Activated T-helper 17 cell treated with anti-CD3 and anti-CD28 coated beads, Interleukin-2, amount 50 U/mL, for 72 hours (primary cell): Measurements from ENCODE around the gene AHRR. TPM values are rescaled to one million over a fixed set of nuclear protein-coding genes. Genes with fewer than 3 reads are reported as not detected.

Experiments used
- ATAC-seq: fragments of 150-1000 bp; cut with Tn5 transposase; replicated peaks from 2 replicates; pipeline ENCODE4 v1.10.0; 2021; ENCODE audit warnings: mild to moderate bottlenecking, moderate library complexity
- H3K27ac Mint-ChIP-seq: one replicate; pipeline ENCODE4 v1.8.0; 2022; ENCODE audit warnings: mixed read lengths
- H3K27me3 Mint-ChIP-seq: one replicate; pipeline ENCODE4 v1.8.0; 2022; ENCODE audit warnings: mixed read lengths
- H3K36me3 Mint-ChIP-seq: one replicate; pipeline ENCODE4 v1.8.0; 2022; ENCODE audit warnings: low read depth, mild to moderate bottlenecking, mixed read lengths
- H3K4me1 Mint-ChIP-seq: one replicate; pipeline ENCODE4 v1.8.0; 2022; ENCODE audit warnings: mixed read lengths
- H3K4me3 Mint-ChIP-seq: one replicate; pipeline ENCODE4 v1.8.0; 2022; ENCODE audit warnings: mild to moderate bottlenecking, mixed read lengths
- H3K9me3 Mint-ChIP-seq: one replicate; pipeline ENCODE4 v1.8.0; 2022; ENCODE audit warnings: mixed read lengths
- total RNA-seq, 2 donors: library from RNA; stranded (reverse); gene quantifications; one replicate each; pipeline ENCODE4 v1.2.3, GENCODE V29; 2022

AHRR gene
- total RNA-seq, 2 donors from 2014 or later = 49.5 to 78.1 TPM

- Mint-ChIP-seq H3K9me3 (no peaks in the 10 kb centered on the region), H3K4me3 (no peak overlapping the region), H3K27ac (no peak overlapping the region), H3K36me3 (peaks cover 8% of the 10 kb centered on the region), H3K4me1 (peaks cover 3% of the 10 kb centered on the region), H3K27me3 (peaks cover 10% of the 10 kb centered on the region)
- ATAC-seq = no peak
Observed at GRCh38 chr5:476814-477175, 155.3 kb downstream of the AHRR start.

- Mint-ChIP-seq H3K36me3 (peaks cover 5% of the 10 kb centered on the region), H3K27ac (no peak overlapping the region), H3K9me3 (no peaks in the 10 kb centered on the region), H3K4me1 (no peaks in the 10 kb centered on the region), H3K27me3 (peaks cover 10% of the 10 kb centered on the region), H3K4me3 (no peak overlapping the region)
- no peak for ATAC-seq
Observed at GRCh38 chr5:477247-477646, 155.7 kb downstream of the AHRR start.

GRCh38 chr5:477871-478270 lies 156.4 kb downstream of the AHRR start:
- no peak overlapping the region for H3K4me3 Mint-ChIP-seq
- H3K27ac Mint-ChIP-seq = no peak overlapping the region
- no peaks in the 10 kb centered on the region for H3K4me1 Mint-ChIP-seq
- H3K9me3 Mint-ChIP-seq = no peaks in the 10 kb centered on the region
- H3K36me3 Mint-ChIP-seq = peaks cover 5% of the 10 kb centered on the region
- peaks cover 10% of the 10 kb centered on the region for H3K27me3 Mint-ChIP-seq
- ATAC-seq = no peak

- peaks cover 10% of the 10 kb centered on the region for H3K27me3 Mint-ChIP-seq
- no peaks in the 10 kb centered on the region for H3K4me1 Mint-ChIP-seq
- H3K27ac Mint-ChIP-seq = no peak overlapping the region
- no peaks in the 10 kb centered on the region for H3K9me3 Mint-ChIP-seq
- H3K4me3 Mint-ChIP-seq = no peak overlapping the region
- no peak for ATAC-seq
- H3K36me3 Mint-ChIP-seq = peaks cover 5% of the 10 kb centered on the region
Observed at GRCh38 chr5:478369-478981, 157.0 kb downstream of the AHRR start.

GRCh38 chr5:478982-479535 lies 157.5 kb downstream of the AHRR start:
- peaks cover 7% of the 10 kb centered on the region for H3K27me3 Mint-ChIP-seq
- H3K27ac Mint-ChIP-seq = no peak overlapping the region
- no peaks in the 10 kb centered on the region for H3K9me3 Mint-ChIP-seq
- no peak overlapping the region for H3K4me3 Mint-ChIP-seq
- no peaks in the 10 kb centered on the region for H3K4me1 Mint-ChIP-seq
- peak; percentile 8 for ATAC-seq
- no peaks in the 10 kb centered on the region for H3K36me3 Mint-ChIP-seq

GRCh38 chr5:479566-480319 lies 158.2 kb downstream of the AHRR start:
- Mint-ChIP-seq H3K36me3 (no peaks in the 10 kb centered on the region), H3K27ac (no peak overlapping the region)
- ATAC-seq = no peak

GRCh38 chr5:481347-481746 lies 159.8 kb downstream of the AHRR start:
- no peak for ATAC-seq
- no peaks in the 10 kb centered on the region for H3K4me1 Mint-ChIP-seq
- peaks cover 6% of the 10 kb centered on the region for H3K27me3 Mint-ChIP-seq
- H3K9me3 Mint-ChIP-seq = no peaks in the 10 kb centered on the region
- no peak overlapping the region for H3K27ac Mint-ChIP-seq
- no peaks in the 10 kb centered on the region for H3K36me3 Mint-ChIP-seq
- H3K4me3 Mint-ChIP-seq = no peak overlapping the region

More at GRCh38 chr5:479566-480319, 158.2 kb downstream of the AHRR start:
- Mint-ChIP-seq H3K9me3 (no peaks in the 10 kb centered on the region), H3K4me1 (no peaks in the 10 kb centered on the region), H3K4me3 (no peak overlapping the region), H3K27me3 (peaks cover 7% of the 10 kb centered on the region)

- no peaks in the 10 kb centered on the region for H3K4me1 Mint-ChIP-seq
- peaks cover 6% of the 10 kb centered on the region for H3K27me3 Mint-ChIP-seq
- H3K27ac Mint-ChIP-seq = no peak overlapping the region
- ATAC-seq = no peak
- no peaks in the 10 kb centered on the region for H3K9me3 Mint-ChIP-seq
- no peaks in the 10 kb centered on the region for H3K36me3 Mint-ChIP-seq
- H3K4me3 Mint-ChIP-seq = no peak overlapping the region
Observed at GRCh38 chr5:482021-482420, 160.5 kb downstream of the AHRR start.

GRCh38 chr5:482506-482905 lies 161.0 kb downstream of the AHRR start:
- Mint-ChIP-seq H3K9me3 (no peaks in the 10 kb centered on the region), H3K36me3 (no peaks in the 10 kb centered on the region), H3K4me3 (no peak overlapping the region), H3K4me1 (no peaks in the 10 kb centered on the region), H3K27ac (no peak overlapping the region), H3K27me3 (peaks cover 6% of the 10 kb centered on the region)
- no peak for ATAC-seq

- Mint-ChIP-seq H3K9me3 (no peaks in the 10 kb centered on the region), H3K27me3 (peaks cover 6% of the 10 kb centered on the region), H3K4me3 (no peak overlapping the region), H3K36me3 (no peaks in the 10 kb centered on the region), H3K27ac (no peak overlapping the region), H3K4me1 (no peaks in the 10 kb centered on the region)
- ATAC-seq = no peak
Observed at GRCh38 chr5:483011-483410, 161.5 kb downstream of the AHRR start.

GRCh38 chr5:483434-484140 lies 162.1 kb downstream of the AHRR start:
- no peaks in the 10 kb centered on the region for H3K36me3 Mint-ChIP-seq
- no peak overlapping the region for H3K4me3 Mint-ChIP-seq
- H3K9me3 Mint-ChIP-seq = no peaks in the 10 kb centered on the region
- H3K27me3 Mint-ChIP-seq = peaks cover 6% of the 10 kb centered on the region
- no peak for ATAC-seq
- H3K4me1 Mint-ChIP-seq = no peaks in the 10 kb centered on the region
- no peak overlapping the region for H3K27ac Mint-ChIP-seq

GRCh38 chr5:484556-484955 lies 163.0 kb downstream of the AHRR start:
- Mint-ChIP-seq H3K27me3 (peaks cover 6% of the 10 kb centered on the region), H3K36me3 (no peaks in the 10 kb centered on the region), H3K4me3 (no peak overlapping the region), H3K9me3 (no peaks in the 10 kb centered on the region), H3K4me1 (no peaks in the 10 kb centered on the region), H3K27ac (no peak overlapping the region)
- ATAC-seq = no peak

- H3K27ac Mint-ChIP-seq = no peak overlapping the region
Observed at GRCh38 chr5:485113-485945, 163.8 kb downstream of the AHRR start.

GRCh38 chr5:485946-486491 lies 164.5 kb downstream of the AHRR start:
- Mint-ChIP-seq H3K27ac (no peak overlapping the region), H3K9me3 (no peaks in the 10 kb centered on the region), H3K4me1 (no peaks in the 10 kb centered on the region), H3K4me3 (no peak overlapping the region), H3K36me3 (no peaks in the 10 kb centered on the region), H3K27me3 (peaks cover 6% of the 10 kb centered on the region)
- ATAC-seq = peak; percentile 32

More at GRCh38 chr5:485113-485945, 163.8 kb downstream of the AHRR start:
- Mint-ChIP-seq H3K36me3 (no peaks in the 10 kb centered on the region), H3K9me3 (no peaks in the 10 kb centered on the region), H3K27me3 (peaks cover 6% of the 10 kb centered on the region), H3K4me1 (no peaks in the 10 kb centered on the region), H3K4me3 (no peak overlapping the region)
- no peak for ATAC-seq
